Activated naive CD8-positive, alpha-beta T cell (primary cell): Measurements from ENCODE around the gene DOCK7.
A peak's percentile ranks its signal among the peaks of the same experiment; 100 is the strongest.

Experiments used
- H3K27ac Mint-ChIP-seq: one replicate; pipeline ENCODE4 v1.8.0; 2021; ENCODE audit warnings: mixed read lengths
- H3K27me3 Mint-ChIP-seq: one replicate; pipeline ENCODE4 v1.8.0; 2021; ENCODE audit warnings: mixed read lengths
- H3K36me3 Mint-ChIP-seq: one replicate; pipeline ENCODE4 v1.8.0; 2021; ENCODE audit warnings: mixed read lengths
- H3K4me1 Mint-ChIP-seq: one replicate; pipeline ENCODE4 v1.8.0; 2021; ENCODE audit warnings: low read depth, mixed read lengths
- H3K4me3 Mint-ChIP-seq: one replicate; pipeline ENCODE4 v1.8.0; 2021; ENCODE audit warnings: mild to moderate bottlenecking, mixed read lengths
- H3K9me3 Mint-ChIP-seq: one replicate; pipeline ENCODE4 v1.8.0; 2021; ENCODE audit warnings: low read depth, mixed read lengths

Gene DOCK7

DNA sequence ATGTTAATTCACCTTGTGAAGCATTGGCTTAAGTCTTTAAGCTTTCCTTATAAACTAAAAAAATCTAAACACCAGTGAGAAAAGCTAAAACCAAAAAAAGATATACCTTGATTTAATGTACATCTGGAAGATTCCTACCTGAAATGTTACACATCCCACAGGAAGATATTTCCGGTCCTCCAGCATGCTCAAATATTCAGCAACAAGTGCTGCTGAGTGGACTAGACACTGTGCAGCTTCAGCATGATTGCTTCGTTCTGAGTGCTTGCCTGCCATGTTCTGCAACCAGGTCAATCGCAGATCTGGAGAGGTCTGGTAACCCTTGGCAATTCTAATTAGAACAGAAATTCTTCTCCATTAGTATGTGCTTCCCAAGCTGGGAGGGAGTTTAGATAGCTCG, 194.0 kb downstream of the DOCK7 start:
- H3K36me3 Mint-ChIP-seq, result peaks cover 8% of the 10 kb centered on the region
- H3K4me3 Mint-ChIP-seq, result no peak overlapping the region
- no peak overlapping the region for H3K27ac Mint-ChIP-seq
- no peaks in the 10 kb centered on the region for H3K27me3 Mint-ChIP-seq
- no peaks in the 10 kb centered on the region for H3K9me3 Mint-ChIP-seq
- no peaks in the 10 kb centered on the region for H3K4me1 Mint-ChIP-seq

DNA sequence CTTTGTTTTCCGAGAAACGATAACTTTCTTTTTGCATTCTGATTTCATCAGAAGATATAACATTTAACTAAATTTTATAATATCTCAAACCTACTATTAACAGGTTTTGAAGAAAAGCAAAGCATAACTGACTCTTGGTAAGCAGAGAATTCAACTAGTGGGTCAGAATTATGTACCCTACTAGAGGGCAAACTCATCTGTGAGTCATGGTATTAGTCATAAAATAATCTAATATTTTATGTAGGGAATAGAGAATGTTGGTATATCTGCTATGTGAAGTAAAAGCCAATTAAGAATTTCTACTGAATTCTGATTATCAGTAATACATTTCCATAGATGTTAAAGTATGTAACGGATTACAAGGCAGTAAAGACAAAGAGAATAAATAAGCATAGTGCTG, 194.5 kb downstream of the DOCK7 start:
- Mint-ChIP-seq H3K27ac (no peak overlapping the region), H3K4me3 (no peak overlapping the region), H3K9me3 (no peaks in the 10 kb centered on the region), H3K36me3 (peaks cover 8% of the 10 kb centered on the region), H3K4me1 (no peaks in the 10 kb centered on the region), H3K27me3 (no peaks in the 10 kb centered on the region)

DNA sequence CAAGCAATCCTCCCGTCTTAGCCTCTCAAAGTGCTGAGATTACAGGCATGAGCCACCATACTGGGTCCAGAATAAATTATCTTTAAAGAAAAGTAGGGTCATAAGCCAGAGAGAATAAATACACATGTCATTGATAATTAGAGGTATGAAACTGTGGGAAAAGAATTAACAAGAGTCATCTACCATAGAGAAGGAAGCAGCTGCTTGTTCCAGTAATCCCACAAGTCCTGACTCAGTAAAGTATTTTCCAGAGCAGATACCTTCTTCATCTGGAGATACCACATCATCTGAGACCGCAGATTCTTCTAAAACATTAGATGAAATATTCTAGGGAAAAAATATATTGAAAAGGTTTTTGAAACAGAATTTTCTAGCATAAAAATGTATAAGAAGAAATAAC, 195.7 kb downstream of the DOCK7 start:
- Mint-ChIP-seq H3K27me3 (no peaks in the 10 kb centered on the region), H3K36me3 (peaks cover 10% of the 10 kb centered on the region), H3K27ac (no peak overlapping the region), H3K4me1 (no peaks in the 10 kb centered on the region), H3K4me3 (no peak overlapping the region), H3K9me3 (no peaks in the 10 kb centered on the region)

DNA sequence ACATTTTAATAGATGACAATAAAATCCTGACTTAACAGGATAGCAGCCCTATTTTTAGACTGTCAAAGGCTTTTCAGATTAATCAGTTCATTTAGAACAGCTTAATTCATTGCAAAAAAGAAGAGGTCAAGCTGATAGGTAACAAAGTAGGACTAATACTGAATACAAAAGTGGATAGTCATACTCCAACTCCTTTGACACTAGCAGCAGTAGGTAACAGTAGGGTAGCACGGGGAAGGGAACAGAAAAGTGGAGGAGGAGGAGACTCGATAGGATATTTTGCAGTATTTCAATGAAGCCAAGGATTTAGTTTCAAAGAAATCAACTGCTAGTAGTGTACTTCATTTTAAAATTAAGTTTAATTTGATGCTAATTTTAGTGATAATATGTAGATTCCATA, 200.2 kb downstream of the DOCK7 start:
- no peaks in the 10 kb centered on the region for H3K27me3 Mint-ChIP-seq
- peaks cover 4% of the 10 kb centered on the region for H3K36me3 Mint-ChIP-seq
- no peaks in the 10 kb centered on the region for H3K9me3 Mint-ChIP-seq
- no peaks in the 10 kb centered on the region for H3K4me1 Mint-ChIP-seq
- H3K27ac Mint-ChIP-seq, result no peak overlapping the region
- H3K4me3 Mint-ChIP-seq, result no peak overlapping the region

DNA sequence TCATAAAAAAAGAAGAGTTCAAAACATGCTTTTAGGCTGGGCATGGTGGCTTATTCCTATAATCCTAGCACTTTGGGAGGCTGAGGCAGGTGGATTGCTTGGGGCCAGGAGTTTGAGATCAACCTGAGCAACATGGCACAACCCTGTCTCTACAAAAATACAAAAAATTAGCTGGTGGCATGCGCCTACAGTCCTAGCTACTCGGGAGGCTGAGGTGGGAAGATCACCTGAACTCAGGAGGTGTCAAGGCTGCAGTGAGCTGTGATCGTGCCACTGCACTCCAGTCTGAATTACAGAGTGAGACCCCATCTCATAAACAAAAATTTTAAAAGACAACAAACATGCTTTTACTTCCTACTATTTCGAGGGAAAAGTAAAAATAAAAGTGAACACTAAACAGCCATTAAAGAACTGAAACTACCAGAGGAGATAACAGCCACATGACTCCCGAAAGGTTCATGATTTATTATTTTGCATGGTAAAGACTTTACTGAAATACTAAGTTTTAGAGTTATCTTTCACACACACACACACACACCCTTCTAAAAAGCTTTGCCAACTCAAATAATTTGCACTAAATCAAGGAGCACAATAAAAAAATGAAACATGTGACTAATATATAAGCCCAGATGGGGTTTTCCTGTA, 203.2 kb downstream of the DOCK7 start:
- Mint-ChIP-seq H3K4me3 (no peak overlapping the region), H3K27ac (no peak overlapping the region), H3K36me3 (peaks cover 8% of the 10 kb centered on the region), H3K27me3 (no peaks in the 10 kb centered on the region), H3K9me3 (no peaks in the 10 kb centered on the region), H3K4me1 (no peaks in the 10 kb centered on the region)

DNA sequence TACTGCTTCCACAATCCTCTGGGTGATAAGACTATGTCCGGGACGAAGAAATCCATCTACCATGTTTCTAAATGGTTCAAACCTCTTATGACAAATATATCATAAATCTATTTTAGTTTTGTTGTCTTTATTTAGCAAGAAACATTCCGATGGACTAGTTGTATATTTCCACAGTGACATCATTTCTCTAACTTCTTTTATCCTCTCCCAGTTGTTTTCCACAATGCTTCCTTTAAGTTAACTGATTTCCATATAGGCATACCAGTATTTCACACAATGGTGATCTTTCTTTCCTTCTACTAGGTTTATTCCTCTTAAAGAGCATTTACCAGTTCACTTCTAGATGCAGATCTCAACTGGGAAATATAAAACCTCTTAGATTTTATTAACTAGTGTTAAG, 206.5 kb downstream of the DOCK7 start:
- Mint-ChIP-seq H3K4me1 (no peaks in the 10 kb centered on the region), H3K27ac (no peak overlapping the region), H3K27me3 (no peaks in the 10 kb centered on the region), H3K4me3 (no peak overlapping the region), H3K36me3 (peaks cover 6% of the 10 kb centered on the region), H3K9me3 (no peaks in the 10 kb centered on the region)

DNA sequence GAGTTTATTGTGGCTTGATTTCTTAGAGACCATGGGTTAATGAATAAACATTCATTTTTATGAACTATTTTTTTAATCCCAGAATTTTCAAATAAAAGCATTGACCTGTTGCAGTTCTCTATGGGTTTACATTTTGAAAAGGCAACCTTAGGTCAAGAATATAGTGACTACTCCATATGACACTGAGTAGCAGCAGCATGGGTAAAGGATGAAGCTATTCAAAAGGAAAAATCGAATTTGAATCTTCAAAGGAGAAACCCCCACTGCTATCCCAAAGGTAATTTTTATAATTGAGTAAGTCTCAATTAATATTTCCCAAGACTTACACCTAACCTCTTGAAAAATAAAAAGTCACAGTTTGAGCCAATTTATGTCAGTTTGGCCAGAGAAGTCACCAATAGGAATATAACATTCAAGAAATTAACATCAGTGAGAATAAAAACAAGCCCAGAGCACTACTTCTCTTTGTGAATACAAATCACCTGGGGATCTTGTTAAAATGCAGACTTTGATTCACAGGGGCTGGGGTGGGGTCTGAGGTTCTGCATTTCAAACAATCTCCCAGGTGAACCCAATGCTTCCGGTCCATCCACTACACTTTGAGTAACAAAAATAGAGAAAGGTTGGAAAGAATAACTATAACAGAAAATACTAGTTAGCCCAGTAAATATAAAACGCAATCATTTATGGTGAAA, 211.5 kb downstream of the DOCK7 start:
- Mint-ChIP-seq H3K9me3 (no peaks in the 10 kb centered on the region), H3K4me1 (no peaks in the 10 kb centered on the region), H3K4me3 (no peak overlapping the region), H3K27me3 (no peaks in the 10 kb centered on the region), H3K27ac (no peak overlapping the region), H3K36me3 (peaks cover 12% of the 10 kb centered on the region)

DNA sequence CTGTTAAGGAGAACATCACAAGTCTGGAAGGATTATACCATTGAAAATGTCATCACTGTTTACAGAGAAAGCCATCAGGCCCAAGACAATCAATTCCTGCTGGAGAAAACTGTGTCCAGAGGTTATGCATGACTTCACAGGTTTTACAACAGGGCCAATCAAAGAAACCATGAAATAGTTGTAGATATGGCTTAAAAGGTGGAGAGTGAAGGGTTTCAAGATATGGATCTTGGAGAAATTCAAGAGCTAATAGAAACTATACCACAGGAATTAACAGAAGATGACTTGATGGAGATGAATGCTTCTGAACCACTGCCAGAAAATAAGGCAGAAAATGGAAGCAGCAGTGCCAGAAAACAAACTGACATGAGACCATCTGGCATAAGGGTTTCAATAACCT, 221.1 kb downstream of the DOCK7 start:
- H3K9me3 Mint-ChIP-seq, result peaks cover 9% of the 10 kb centered on the region
- no peaks in the 10 kb centered on the region for H3K4me1 Mint-ChIP-seq
- no peak overlapping the region for H3K4me3 Mint-ChIP-seq
- no peak overlapping the region for H3K27ac Mint-ChIP-seq
- no peaks in the 10 kb centered on the region for H3K27me3 Mint-ChIP-seq
- peaks cover 30% of the 10 kb centered on the region for H3K36me3 Mint-ChIP-seq

DNA sequence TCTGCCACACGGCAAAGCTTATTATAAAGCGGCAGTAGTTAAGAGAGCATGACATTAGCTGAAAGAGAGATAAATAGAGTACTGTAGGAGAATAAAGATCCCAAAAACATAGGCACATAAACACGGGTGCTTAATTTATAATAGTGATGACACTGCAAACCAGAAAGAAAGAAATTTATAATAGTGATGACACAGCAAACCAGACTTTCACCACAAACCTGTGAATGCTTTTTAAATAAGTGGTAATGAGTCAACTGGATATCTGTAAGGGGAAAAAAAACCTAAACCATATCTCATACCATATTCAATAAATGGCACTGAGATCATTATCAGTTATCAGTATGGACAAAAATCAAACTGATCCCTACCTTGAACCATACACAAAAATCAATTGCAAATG, 225.8 kb downstream of the DOCK7 start:
- H3K9me3 Mint-ChIP-seq, result no peaks in the 10 kb centered on the region
- H3K4me1 Mint-ChIP-seq, result no peaks in the 10 kb centered on the region
- no peaks in the 10 kb centered on the region for H3K27me3 Mint-ChIP-seq
- H3K4me3 Mint-ChIP-seq, result no peak overlapping the region
- H3K27ac Mint-ChIP-seq, result no peak overlapping the region
- H3K36me3 Mint-ChIP-seq, result peaks cover 10% of the 10 kb centered on the region

DNA sequence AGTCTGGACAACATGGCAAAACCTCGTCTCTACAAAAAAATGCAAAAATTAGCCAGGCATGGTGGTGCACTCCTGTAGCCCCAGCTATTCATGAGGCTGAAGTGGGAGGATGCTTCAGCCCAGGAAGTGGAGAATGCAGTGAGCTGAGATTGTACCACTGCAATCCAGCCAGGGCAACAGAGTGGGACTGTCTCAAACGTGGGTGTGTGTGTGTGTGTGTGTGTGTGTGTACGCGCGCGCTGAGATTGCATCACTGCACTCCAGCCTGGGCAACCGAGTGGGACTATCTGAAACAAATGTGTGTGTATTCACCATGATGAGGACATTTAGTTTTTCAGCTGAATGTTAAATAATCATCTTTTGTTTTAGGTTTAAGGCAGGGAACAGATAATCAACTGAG, 230.2 kb downstream of the DOCK7 start:
- Mint-ChIP-seq H3K4me3 (no peak overlapping the region), H3K4me1 (no peaks in the 10 kb centered on the region), H3K36me3 (peaks cover 1% of the 10 kb centered on the region), H3K27ac (no peak overlapping the region), H3K9me3 (no peaks in the 10 kb centered on the region), H3K27me3 (no peaks in the 10 kb centered on the region)

DNA sequence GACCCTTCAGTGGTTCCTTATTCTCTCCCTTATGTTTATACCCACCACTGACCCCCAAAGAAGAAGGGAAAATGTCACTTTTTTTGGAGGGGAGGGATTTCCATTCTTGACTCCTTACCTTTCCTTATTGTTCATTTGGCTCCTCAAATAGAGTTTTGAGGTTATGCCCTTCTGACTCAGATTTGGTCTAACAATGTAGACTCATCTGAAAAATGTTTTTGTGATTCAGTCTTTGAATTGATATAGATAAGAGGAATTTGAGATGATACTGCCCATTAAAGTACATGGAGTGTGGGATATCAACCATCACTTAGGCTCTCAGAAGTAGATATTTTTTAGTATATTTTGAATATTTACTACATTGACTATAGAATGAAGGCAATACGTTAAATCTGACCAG, 235.2 kb downstream of the DOCK7 start:
- Mint-ChIP-seq H3K36me3 (peaks cover 10% of the 10 kb centered on the region), H3K4me3 (no peak overlapping the region), H3K27ac (peak overlapping the region; percentile 34), H3K27me3 (no peaks in the 10 kb centered on the region), H3K4me1 (peaks cover 6% of the 10 kb centered on the region), H3K9me3 (no peaks in the 10 kb centered on the region)

DNA sequence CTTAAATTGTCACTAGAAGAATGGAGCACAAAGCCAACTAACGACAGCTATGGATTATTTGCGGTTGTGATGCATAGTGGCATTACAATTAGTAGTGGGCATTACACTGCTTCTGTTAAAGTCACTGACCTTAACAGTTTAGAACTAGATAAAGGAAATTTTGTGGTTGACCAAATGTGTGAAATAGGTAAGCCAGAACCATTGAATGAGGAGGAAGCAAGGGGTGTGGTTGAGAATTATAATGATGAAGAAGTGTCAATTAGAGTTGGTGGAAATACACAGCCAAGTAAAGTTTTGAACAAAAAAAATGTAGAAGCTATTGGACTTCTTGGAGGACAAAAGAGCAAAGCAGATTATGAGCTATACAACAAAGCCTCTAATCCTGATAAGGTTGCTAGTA, 237.9 kb downstream of the DOCK7 start:
- H3K27me3 Mint-ChIP-seq, result no peaks in the 10 kb centered on the region
- no peak overlapping the region for H3K4me3 Mint-ChIP-seq
- no peak overlapping the region for H3K27ac Mint-ChIP-seq
- peaks cover 10% of the 10 kb centered on the region for H3K4me1 Mint-ChIP-seq
- H3K36me3 Mint-ChIP-seq, result peaks cover 18% of the 10 kb centered on the region
- no peaks in the 10 kb centered on the region for H3K9me3 Mint-ChIP-seq

DNA sequence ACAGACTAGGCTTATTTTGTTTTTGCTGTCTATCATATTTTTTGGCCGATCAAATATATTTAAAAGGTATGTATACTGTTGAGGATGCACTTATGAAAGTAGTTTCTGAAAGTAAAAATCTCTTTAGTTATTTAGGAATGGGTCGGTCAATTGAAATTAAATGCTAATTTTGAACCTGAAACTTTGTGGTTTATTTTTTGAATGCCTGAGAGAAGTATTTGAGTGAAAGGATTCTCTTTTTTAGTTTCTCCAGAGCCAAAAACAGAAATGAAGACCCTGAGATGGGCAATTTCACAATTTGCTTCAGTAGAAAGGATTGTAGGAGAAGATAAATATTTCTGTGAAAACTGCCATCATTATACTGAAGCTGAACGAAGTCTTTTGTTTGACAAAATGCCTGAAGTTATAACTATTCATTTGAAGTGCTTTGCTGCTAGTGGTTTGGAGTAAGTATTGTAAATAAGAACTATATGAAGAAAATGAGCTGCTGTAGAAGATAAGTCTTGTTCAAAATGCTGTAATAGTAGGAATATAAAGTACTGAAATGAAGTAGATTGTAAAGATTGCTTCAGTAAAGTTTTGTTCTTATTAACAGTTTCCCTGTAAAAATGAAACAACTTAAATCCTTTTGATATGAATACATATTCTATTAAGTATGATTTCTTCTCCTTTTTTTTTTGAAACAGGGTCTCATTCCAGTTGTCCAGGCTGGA, 239.8 kb downstream of the DOCK7 start:
- H3K36me3 Mint-ChIP-seq, result peaks cover 22% of the 10 kb centered on the region
- H3K27ac Mint-ChIP-seq, result no peak overlapping the region
- H3K27me3 Mint-ChIP-seq, result no peaks in the 10 kb centered on the region
- no peak overlapping the region for H3K4me3 Mint-ChIP-seq
- H3K9me3 Mint-ChIP-seq, result no peaks in the 10 kb centered on the region
- peaks cover 13% of the 10 kb centered on the region for H3K4me1 Mint-ChIP-seq

DNA sequence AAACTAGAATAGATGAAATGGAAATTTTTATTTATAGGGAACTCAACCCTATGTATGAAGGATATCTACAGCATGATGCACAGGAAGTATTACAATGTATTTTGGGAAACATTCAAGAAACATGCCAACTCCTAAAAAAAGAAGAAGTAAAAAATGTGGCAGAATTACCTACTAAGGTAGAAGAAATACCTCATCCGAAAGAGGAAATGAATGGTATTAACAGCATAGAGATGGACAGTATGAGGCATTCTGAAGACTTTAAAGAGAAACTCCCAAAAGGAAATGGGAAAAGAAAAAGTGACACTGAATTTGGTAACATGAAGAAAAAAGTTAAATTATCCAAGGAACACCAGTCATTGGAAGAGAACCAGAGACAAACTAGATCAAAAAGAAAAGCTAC, 243.5 kb downstream of the DOCK7 start:
- Mint-ChIP-seq H3K36me3 (peaks cover 11% of the 10 kb centered on the region), H3K27me3 (no peaks in the 10 kb centered on the region), H3K27ac (no peak overlapping the region), H3K4me3 (no peak overlapping the region), H3K4me1 (peaks cover 24% of the 10 kb centered on the region), H3K9me3 (no peaks in the 10 kb centered on the region)

DNA sequence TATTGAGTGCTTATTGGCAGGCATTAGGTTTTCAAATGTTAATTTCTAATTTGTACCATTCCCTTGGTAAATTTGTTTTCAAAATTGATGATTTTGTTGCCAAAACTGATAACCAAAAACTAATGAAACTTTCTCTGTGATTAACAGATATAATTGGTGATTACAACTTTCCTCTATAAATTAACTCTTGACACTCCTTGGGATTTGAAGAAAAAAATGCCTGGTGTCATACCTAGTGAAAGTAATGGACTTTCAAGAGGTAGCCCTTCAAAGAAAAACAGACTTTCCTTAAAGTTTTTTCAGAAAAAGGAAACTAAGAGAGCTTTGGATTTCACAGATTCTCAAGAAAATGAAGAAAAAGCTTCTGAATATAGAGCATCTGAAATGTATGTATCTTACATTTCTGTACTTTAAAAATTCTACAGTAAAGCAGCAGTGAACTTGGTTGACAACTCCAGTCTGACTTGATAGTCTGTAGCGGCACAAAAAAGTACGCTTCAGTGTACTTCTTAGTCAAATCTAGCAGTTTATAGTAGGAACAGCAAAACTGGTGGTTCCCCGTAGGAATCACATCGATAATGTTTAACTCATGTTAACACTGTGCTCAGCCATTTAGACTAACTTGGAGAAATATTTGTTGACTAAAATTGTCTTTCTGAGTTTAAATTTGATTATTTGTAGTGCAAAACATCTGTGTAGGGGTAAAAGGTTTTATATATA, 248.4 kb downstream of the DOCK7 start:
- Mint-ChIP-seq H3K4me1 (peaks cover 47% of the 10 kb centered on the region), H3K9me3 (peaks cover 4% of the 10 kb centered on the region), H3K4me3 (peak overlapping the region; percentile 97), H3K27ac (no peak overlapping the region), H3K27me3 (no peaks in the 10 kb centered on the region), H3K36me3 (peaks cover 8% of the 10 kb centered on the region)
